Measurements from ENCODE around the gene AOPEP. TPM values are rescaled to one million over a fixed set of nuclear protein-coding genes. Genes with fewer than 3 reads are reported as not detected.
A peak's percentile ranks its signal among the peaks of the same experiment; 100 is the strongest.

Gene AOPEP
- polyA plus RNA-seq, 1 of the 3 experiments (the other 2 are of a cell fraction): 54.6 TPM

DNA sequence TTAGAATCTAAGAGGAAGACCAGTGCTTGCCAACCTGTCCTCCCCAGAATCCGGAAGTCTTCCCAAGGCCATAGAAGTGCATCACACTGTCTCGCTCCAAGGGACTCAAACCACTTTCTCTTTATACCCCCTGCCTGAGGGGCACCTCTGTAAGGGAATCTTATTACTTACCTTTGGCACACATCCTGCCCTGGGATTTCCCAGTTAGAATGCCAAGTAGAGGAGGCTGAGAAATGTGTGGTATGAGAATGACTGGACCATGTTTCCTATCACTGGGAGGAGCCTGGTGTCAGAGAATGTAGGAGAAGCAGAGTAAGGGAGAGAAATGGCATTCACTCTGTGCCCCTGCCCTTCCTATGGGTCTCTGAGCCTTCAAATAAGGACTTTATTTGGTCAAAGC lies 85.8 kb downstream of the AOPEP start (continued):
- TF ChIP-seq, protein P1, sequence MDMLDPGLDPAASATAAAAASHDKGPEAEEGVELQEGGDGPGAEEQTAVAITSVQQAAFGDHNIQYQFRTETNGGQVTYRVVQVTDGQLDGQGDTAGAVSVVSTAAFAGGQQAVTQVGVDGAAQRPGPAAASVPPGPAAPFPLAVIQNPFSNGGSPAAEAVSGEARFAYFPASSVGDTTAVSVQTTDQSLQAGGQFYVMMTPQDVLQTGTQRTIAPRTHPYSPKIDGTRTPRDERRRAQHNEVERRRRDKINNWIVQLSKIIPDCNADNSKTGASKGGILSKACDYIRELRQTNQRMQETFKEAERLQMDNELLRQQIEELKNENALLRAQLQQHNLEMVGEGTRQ (IDR thresholded peaks at IDR 0.05; ENCODE audit: borderline replicate concordance, low read depth, low read length): no peak
- TF ChIP-seq EP300 (IDR thresholded peaks at IDR 0.05; ENCODE audit: borderline replicate concordance in 1 of 2, low read depth in 1 of 2, low read length in 1 of 2) (no peak; a peak in 1 of 4 replicates), GABPA (IDR thresholded peaks at IDR 0.05; ENCODE audit: low read depth) (no peak), POLR2AphosphoS5 (IDR thresholded peaks at IDR 0.05; ENCODE audit: low read depth, low read length) (peak; percentile 23; the same call in 1 of the 2 replicates), FOXM1 (IDR thresholded peaks at IDR 0.05; ENCODE audit: low read depth) (no peak), NFIC (IDR thresholded peaks at IDR 0.05; ENCODE audit: borderline replicate concordance) (peak; percentile 85), RFX5 (IDR thresholded peaks at IDR 0.05; ENCODE audit: low read length) (no peak), JUND (IDR thresholded peaks at IDR 0.05) (peak; percentile 51; the same call in 1 of the 2 replicates), TCF12 (IDR thresholded peaks at IDR 0.05) (peak; percentile 77), RAD21 (IDR thresholded peaks at IDR 0.05; ENCODE audit: low read length) (no peak), RCOR1 (IDR thresholded peaks at IDR 0.05; ENCODE audit: low read length) (no peak), CHD2 (IDR thresholded peaks at IDR 0.05; ENCODE audit: low read length, partially characterized antibody) (no peak), SMC3 (IDR thresholded peaks at IDR 0.05; ENCODE audit: low read depth, low read length) (no peak), SIN3A (IDR thresholded peaks at IDR 0.05; ENCODE audit: borderline replicate concordance, low read depth, low read length) (no peak), MXI1 (IDR thresholded peaks at IDR 0.05; ENCODE audit: low read depth, low read length) (no peak), YY1 (IDR thresholded peaks at IDR 0.05; ENCODE audit: low read depth) (no peak), NRF1 (IDR thresholded peaks at IDR 0.05; ENCODE audit: low read depth, low read length) (no peak), ELF1 (IDR thresholded peaks at IDR 0.05) (no peak), FOSL2 (IDR thresholded peaks at IDR 0.05; ENCODE audit: borderline replicate concordance, low read depth) (peak; percentile 52; the same call in 1 of the 2 replicates)
- TF ChIP-seq, protein P2, sequence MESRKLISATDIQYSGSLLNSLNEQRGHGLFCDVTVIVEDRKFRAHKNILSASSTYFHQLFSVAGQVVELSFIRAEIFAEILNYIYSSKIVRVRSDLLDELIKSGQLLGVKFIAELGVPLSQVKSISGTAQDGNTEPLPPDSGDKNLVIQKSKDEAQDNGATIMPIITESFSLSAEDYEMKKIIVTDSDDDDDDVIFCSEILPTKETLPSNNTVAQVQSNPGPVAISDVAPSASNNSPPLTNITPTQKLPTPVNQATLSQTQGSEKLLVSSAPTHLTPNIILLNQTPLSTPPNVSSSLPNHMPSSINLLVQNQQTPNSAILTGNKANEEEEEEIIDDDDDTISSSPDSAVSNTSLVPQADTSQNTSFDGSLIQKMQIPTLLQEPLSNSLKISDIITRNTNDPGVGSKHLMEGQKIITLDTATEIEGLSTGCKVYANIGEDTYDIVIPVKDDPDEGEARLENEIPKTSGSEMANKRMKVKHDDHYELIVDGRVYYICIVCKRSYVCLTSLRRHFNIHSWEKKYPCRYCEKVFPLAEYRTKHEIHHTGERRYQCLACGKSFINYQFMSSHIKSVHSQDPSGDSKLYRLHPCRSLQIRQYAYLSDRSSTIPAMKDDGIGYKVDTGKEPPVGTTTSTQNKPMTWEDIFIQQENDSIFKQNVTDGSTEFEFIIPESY (IDR thresholded peaks at IDR 0.05; ENCODE audit: borderline replicate concordance, low read depth): no peak
- TF ChIP-seq, protein P3, sequence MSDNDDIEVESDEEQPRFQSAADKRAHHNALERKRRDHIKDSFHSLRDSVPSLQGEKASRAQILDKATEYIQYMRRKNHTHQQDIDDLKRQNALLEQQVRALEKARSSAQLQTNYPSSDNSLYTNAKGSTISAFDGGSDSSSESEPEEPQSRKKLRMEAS (IDR thresholded peaks at IDR 0.05; ENCODE audit: low read depth): peak; percentile 58; the same call in 1 of the 2 replicates
- TF ChIP-seq, protein P4, sequence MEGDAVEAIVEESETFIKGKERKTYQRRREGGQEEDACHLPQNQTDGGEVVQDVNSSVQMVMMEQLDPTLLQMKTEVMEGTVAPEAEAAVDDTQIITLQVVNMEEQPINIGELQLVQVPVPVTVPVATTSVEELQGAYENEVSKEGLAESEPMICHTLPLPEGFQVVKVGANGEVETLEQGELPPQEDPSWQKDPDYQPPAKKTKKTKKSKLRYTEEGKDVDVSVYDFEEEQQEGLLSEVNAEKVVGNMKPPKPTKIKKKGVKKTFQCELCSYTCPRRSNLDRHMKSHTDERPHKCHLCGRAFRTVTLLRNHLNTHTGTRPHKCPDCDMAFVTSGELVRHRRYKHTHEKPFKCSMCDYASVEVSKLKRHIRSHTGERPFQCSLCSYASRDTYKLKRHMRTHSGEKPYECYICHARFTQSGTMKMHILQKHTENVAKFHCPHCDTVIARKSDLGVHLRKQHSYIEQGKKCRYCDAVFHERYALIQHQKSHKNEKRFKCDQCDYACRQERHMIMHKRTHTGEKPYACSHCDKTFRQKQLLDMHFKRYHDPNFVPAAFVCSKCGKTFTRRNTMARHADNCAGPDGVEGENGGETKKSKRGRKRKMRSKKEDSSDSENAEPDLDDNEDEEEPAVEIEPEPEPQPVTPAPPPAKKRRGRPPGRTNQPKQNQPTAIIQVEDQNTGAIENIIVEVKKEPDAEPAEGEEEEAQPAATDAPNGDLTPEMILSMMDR (IDR thresholded peaks at IDR 0.05): no peak
- TF ChIP-seq, protein P5, sequence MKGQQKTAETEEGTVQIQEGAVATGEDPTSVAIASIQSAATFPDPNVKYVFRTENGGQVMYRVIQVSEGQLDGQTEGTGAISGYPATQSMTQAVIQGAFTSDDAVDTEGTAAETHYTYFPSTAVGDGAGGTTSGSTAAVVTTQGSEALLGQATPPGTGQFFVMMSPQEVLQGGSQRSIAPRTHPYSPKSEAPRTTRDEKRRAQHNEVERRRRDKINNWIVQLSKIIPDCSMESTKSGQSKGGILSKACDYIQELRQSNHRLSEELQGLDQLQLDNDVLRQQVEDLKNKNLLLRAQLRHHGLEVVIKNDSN (IDR thresholded peaks at IDR 0.05; ENCODE audit: borderline replicate concordance, low read depth): no peak
